Endothelial cell of umbilical vein (primary cell): Measurements from ENCODE around the gene FAM184B.

Experiments used
- CTCF ChIP-seq, 2 donors: IDR thresholded peaks; 1 replicate in 1 of 2; 2 replicates in 1 of 2; pipeline ENCODE4 v1.5.1; 2011; ENCODE audit warnings: low read length in 2 of 2, mild to moderate bottlenecking in 2 of 2, moderate library complexity in 2 of 2, control low read depth in 1 of 2, inconsistent platforms in 1 of 2, low read depth in 1 of 2; ENCODE audit not compliant: insufficient read depth in 1 of 2; ENCODE audit errors: extremely low read depth in 1 of 2
- EZH2 ChIP-seq: IDR thresholded peaks from 2 replicates; pipeline ENCODE4 v1.6.1; 2012; ENCODE audit warnings: borderline replicate concordance, low read depth, mild to moderate bottlenecking, moderate library complexity, low read length, inconsistent platforms; ENCODE audit not compliant: severe bottlenecking
- POLR2A ChIP-seq: IDR thresholded peaks from 2 replicates; pipeline ENCODE4 v1.6.1; 2012; ENCODE audit warnings: low read depth, mild to moderate bottlenecking, control low read depth, low read length
- POLR2AphosphoS5 ChIP-seq: IDR thresholded peaks from 2 replicates; pipeline ENCODE4 v1.6.1; 2012; ENCODE audit warnings: low read depth, mild to moderate bottlenecking, control low read depth, low read length, moderate library complexity; ENCODE audit not compliant: insufficient read depth

DNA sequence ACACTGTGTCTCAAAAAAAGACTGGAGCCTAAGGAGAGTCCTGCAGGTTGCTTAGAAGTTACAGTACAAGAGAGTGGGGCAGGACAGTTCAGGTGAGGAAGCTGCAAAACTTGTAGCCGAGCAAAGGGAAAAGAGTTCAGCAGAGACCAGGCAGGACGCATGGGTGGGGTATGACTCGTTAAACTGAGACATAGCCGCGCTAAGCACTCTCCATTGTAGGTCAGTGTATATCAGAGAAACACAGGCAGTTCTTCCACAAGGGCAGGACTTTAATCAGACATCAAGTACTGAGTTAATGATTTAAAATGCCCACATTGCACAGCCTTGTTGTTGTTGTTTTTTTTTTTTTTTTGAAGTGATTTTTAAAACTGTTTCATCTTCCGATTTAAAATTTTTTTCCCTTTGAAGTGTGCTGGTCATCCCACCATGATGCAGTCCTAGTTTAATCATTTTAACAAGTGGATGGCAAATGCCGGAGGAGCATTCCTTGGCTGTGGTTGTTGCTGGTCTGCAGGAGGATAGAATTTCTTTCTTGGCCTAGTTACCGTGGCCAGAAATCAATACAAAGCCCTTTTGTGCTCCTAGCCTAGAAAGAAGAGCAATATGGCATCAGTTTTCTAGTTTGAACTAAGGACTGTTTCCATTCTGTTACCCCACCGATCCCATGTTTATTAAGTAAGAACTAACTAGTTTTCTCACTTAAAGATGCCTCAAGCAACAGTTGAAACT is 194.2 kb downstream of the FAM184B start:
- TF ChIP-seq CTCF (IDR thresholded peaks at IDR 0.05; ENCODE audit: extremely low read depth in 1 of 2, insufficient read depth in 1 of 2, low read depth in 1 of 2, low read length in 2 of 2) (no peak), POLR2A (no peak), EZH2 (no peak), POLR2AphosphoS5 (no peak)
